Thoracic aorta (tissue), 2 donors: Measurements from ENCODE around the gene ZNF552. TPM values are rescaled to one million over a fixed set of nuclear protein-coding genes. Genes with fewer than 3 reads are reported as not detected.
"Not testable (repeated sequence)": the region's sequence is repeated elsewhere in the genome, so short reads cannot be mapped to it uniquely, and the experiment has no call there.

Experiments used
- ATAC-seq: fragments of 150-250 bp; one replicate; pipeline ENCODE4 v1.8.0; 2017; ENCODE audit warnings: low read depth; ENCODE audit not compliant: insufficient number of reproducible peaks, low FRiP score
- DNase-seq: peaks from one replicate; pipeline ENCODE4 v3.0.0-alpha.2; 2020; ENCODE audit warnings: low spot score
- H3K27ac ChIP-seq, 2 donors: fragments of 200-600 bp; sonication (generic); 1 replicate in 1 of 2; 2 replicates in 1 of 2; pipeline ENCODE4 v1.5.1; 2016; ENCODE audit warnings: mild to moderate bottlenecking in 2 of 2, moderate library complexity in 2 of 2
- H3K27me3 ChIP-seq: fragments of 200-600 bp; sonication (generic); replicated peaks from 2 replicates; pipeline ENCODE4 v1.6.0; 2016; ENCODE audit warnings: mild to moderate bottlenecking; ENCODE audit not compliant: insufficient read depth
- H3K36me3 ChIP-seq: fragments of 200-600 bp; sonication (generic); one replicate; pipeline ENCODE4 v1.5.1; 2016
- H3K4me1 ChIP-seq, 2 donors: fragments of 200-600 bp; sonication (generic); 1 replicate in 1 of 2; 2 replicates in 1 of 2; pipeline versions ENCODE4 v1.5.1 to v1.6.0; 2016; ENCODE audit warnings: low read depth in 2 of 2, mild to moderate bottlenecking in 1 of 2; ENCODE audit not compliant: control insufficient read depth in 1 of 2
- H3K4me3 ChIP-seq: fragments of 200-600 bp; sonication (generic); 2 replicates; pipeline ENCODE4 v1.5.1; 2016; ENCODE audit warnings: mild to moderate bottlenecking
- H3K9me3 ChIP-seq: fragments of 200-600 bp; sonication (generic); 2 replicates; pipeline ENCODE4 v1.5.1; 2016
- CTCF ChIP-seq: fragments of 200-600 bp; sonication (generic); IDR thresholded peaks from one replicate; pipeline ENCODE4 v1.5.1; 2019; ENCODE audit warnings: antibody characterized with exemption
- total RNA-seq, 2 donors: library from RNA; depleted of rRNA; stranded (reverse); fragments of >200 nt; gene quantifications; one replicate each; pipeline versions ENCODE4 v1.1.0 to v1.2.3, GENCODE V29; 2016

ZNF552 gene
- 10 to 100 TPM in 1 of 2 donors, 1 to 10 TPM in 1; 9.6 to 23.9 TPM for total RNA-seq

DNA sequence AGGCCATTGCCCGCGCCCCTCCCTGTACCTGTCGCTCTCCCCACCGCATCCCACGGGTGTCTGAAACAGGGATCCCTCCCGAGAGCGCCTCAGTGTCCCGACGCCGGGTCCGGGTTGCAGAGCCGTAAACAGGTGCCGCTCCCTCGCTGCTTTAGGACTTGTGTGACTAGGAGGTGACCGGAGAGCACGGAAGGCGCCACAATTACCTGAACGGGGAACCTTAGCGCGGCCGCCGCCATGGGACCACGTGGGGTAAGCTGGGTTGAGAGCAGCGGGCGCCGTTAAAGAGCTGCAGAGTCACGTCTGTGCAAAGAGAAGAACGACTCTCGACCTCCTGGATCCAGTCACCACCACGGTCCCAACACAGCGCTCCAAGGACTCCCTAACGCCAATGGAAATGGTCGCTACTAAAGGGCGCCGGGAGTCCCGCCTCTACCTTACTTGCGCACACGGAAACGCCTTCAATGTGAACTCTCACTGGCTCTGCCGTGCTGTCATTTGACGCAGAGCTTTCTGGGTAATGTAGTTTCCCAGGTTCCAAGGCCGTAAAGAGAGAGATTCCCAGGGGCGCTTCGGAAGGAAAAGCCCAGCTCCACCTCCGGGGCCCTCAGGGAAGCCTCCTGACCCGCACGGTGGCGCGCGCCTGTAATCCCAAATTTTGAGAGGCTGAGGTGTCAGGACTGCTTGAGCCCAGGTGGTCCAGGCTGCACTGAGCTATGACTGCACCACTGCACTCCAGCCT lies at the start of gene ZNF552:
TSS of gene ZNF552 (minus strand) at position 409 of the 742 bp plus-strand sequence. CDS start at position 239, 170 bp downstream.
- Histone ChIP-seq H3K27ac (peak within 1 kb of the TSS; percentile 30 to 72), H3K4me3 (peak within 1 kb of the TSS; percentile 88), H3K27me3 (no peaks in the 10 kb centered on the region), H3K4me1 (peaks cover 7 to 26% of the 10 kb centered on the region in 2 donors), H3K9me3 (no peaks in the 10 kb centered on the region), H3K36me3 (no peaks in the 10 kb centered on the region)
- DNase-seq (peak; percentile 69), ATAC-seq (peak; percentile 91)
- TF ChIP-seq CTCF, result no peak

DNA sequence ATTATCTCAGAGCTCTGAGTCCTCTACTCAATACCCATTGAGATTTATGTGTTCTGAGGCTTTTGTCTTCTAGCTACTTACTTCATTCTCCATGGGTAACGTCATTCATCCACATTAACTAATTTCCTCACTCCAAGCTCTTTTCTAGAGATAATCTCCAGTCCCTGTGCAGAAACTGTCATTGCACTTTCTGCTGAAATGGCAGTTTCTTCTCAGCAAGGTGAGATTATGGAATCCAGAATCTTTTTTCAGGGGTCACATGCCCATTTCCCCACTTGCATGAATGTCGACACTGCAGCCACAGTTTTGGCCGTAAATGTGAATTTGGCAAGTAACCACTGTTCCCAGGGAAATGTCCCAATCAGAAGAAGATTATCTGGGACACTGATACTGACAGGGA lies 47.6 kb upstream of the ZNF552 start:
- DNase-seq, H3K27me3 ChIP-seq: not testable (repeated sequence)
- H3K9me3 ChIP-seq, result peaks cover 73% of the 10 kb centered on the region

GRCh38 chr19:57854117-57854516 lies 39.4 kb upstream of the ZNF552 start:
- H3K9me3 ChIP-seq, result peaks cover 38% of the 10 kb centered on the region
- peaks cover 38% of the 10 kb centered on the region for H3K36me3 ChIP-seq

More for the DNA sequence above, 47.6 kb upstream of the ZNF552 start:
- not testable (repeated sequence) for H3K4me1 ChIP-seq, H3K27ac ChIP-seq, ATAC-seq
- H3K36me3 ChIP-seq, result peaks cover 77% of the 10 kb centered on the region
- H3K4me3 ChIP-seq, result peak overlapping the region; percentile 5

GRCh38 chr19:57851812-57852603 lies 37.3 kb upstream of the ZNF552 start:
- not testable (repeated sequence) for H3K27ac ChIP-seq, H3K4me3 ChIP-seq, H3K4me1 ChIP-seq, H3K27me3 ChIP-seq, ATAC-seq, DNase-seq
- H3K9me3 ChIP-seq, result peaks cover 23% of the 10 kb centered on the region
- H3K36me3 ChIP-seq, result peaks cover 24% of the 10 kb centered on the region

More at GRCh38 chr19:57854117-57854516, 39.4 kb upstream of the ZNF552 start:
- H3K27ac ChIP-seq, ATAC-seq, H3K4me1 ChIP-seq, H3K27me3 ChIP-seq, DNase-seq, H3K4me3 ChIP-seq: not testable (repeated sequence)

DNA sequence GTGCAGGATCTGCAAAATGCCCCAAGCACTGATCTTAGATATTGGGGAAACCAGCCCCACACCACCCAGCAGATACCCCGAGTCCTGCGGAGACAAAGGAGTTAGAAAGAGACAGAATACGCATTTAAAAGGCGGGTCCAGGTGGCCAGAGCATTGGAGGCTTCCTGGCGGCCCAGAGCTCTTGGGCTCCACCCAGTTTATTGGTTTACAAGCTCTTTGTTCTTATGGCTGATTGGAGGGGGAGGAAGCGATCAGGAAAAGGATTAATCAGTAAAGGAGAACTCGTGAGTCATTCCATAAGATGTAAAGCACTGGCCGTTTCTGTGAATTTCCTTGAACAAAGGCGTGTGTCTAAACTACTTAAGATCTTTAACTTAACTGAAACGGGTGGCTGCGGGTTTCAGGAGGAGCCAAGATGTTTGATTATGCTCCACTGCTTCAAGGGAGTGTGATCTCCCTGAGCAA lies 35.9 kb upstream of the ZNF552 start:
- no peak overlapping the region for H3K27ac ChIP-seq
- H3K4me3 ChIP-seq, result peak overlapping the region; percentile 81
- no peak for TF ChIP-seq CTCF
- peaks cover 19% of the 10 kb centered on the region for H3K9me3 ChIP-seq
- no peak for ATAC-seq
- peaks cover 0 to 8% of the 10 kb centered on the region in 2 donors for H3K4me1 ChIP-seq
- DNase-seq, result no peak
- H3K36me3 ChIP-seq, result peaks cover 14% of the 10 kb centered on the region
- H3K27me3 ChIP-seq, result no peaks in the 10 kb centered on the region

- Histone ChIP-seq H3K36me3 (peaks cover 11% of the 10 kb centered on the region), H3K9me3 (peaks cover 12% of the 10 kb centered on the region), H3K4me3 (peak within 1 kb of the TSS; percentile 81), H3K27ac (peak within 1 kb of the TSS in 1 of 2 donors; percentile 57)
- peak; percentile 83 for ATAC-seq
- not testable (repeated sequence) for DNase-seq, H3K4me1 ChIP-seq, H3K27me3 ChIP-seq
Measured at GRCh38 chr19:57849666-57850473, 35.2 kb upstream of the ZNF552 start, which contains the start of gene ZNF587. TSS of gene ZNF587 (plus strand) at chr19:57849859. CDS start at chr19:57850039, 180 bp downstream.

DNA sequence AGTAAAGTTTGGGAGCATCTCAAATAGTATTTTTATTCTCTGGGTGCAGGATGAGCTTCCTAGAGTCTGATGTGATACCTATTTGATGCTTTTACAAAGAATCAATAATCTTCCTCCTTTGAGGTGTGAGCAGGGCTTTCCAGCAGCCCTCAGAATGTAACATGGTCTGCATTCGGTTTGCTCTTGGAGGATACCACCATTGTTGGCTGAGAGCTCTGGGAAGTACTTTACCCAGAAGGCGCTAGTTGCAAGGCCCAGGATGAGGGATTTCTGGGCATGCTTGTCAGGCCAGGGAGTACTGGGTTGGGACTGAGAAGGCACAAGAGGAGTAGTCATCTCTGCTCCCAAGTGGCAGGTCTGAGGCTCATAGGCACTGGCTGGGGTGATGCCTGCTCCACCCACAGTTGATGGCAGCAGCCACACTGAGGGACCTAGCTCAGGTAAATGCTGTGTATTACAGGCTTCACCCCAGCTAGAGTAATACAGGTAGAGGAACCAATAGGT lies 34.5 kb upstream of the ZNF552 start:
- Histone ChIP-seq H3K4me3 (peak overlapping the region; percentile 81), H3K36me3 (peaks cover 11% of the 10 kb centered on the region)
- not testable (repeated sequence) for ATAC-seq, DNase-seq, H3K27me3 ChIP-seq, H3K4me1 ChIP-seq, H3K27ac ChIP-seq, H3K9me3 ChIP-seq

GRCh38 chr19:57847164-57847563 lies 32.5 kb upstream of the ZNF552 start:
- not testable (repeated sequence) for ATAC-seq, H3K27ac ChIP-seq, H3K36me3 ChIP-seq, H3K9me3 ChIP-seq, H3K4me3 ChIP-seq, DNase-seq, H3K27me3 ChIP-seq, H3K4me1 ChIP-seq
